Measurements from ENCODE around the gene DTX2. TPM values are rescaled to one million over a fixed set of nuclear protein-coding genes. Genes with fewer than 3 reads are reported as not detected.
"Not testable (repeated sequence)": the region's sequence is repeated elsewhere in the genome, so short reads cannot be mapped to it uniquely, and the experiment has no call there.

Gene DTX2
- total RNA-seq, 2 experiments from 2014 or later = 28.0 to 30.6 TPM

DNA sequence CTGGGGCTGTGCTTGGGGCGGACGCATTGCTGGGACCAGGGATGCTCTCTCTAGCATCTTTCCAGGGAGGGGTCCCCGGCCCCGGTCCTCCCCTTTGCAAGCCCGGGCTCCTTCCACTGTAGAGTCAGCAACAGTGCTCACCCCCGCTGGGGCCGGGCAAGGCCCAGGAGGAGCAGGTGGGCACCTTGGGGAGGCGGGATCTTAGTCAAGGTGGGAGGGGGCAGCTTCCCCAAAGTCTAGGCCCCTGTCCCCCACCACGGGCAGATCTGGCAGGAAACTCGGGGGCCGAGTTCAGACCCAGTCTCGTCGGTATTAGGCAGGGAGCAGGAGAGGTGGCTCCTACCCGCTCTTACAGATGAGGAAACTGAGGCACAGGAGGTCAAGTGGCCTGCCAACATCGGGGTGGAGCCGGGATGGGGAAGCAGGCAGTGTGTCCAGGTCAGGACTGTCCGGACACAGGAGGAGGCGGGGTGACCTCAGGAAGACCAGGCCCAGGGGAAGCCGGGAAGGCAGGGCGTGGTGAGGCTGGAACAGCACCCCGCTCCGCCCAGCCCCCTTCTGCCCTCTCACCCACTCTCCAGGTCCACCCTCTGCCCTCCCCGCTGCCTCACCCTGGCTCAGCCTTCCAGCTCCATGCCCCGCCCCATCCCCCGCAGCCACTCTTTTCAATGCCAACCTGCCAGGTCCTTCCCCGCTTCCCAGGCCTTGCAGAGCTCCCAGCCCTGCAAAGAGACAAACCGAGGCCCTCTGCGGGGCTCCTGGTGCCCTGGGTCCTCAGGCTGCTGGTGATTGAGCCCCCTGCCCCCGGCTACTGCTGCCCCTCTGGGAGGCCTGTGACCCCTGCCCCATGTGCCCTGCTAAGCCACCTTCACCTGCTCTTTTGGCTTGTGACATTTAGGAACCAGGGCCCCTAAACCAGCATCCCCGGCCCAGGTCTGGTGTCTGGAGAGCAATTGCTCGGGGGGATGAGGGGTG lies 50.7 kb downstream of the DTX2 start:
- POLR2A ChIA-PET; H3K27ac Mint-ChIP-seq; H3K27me3 Mint-ChIP-seq (ENCODE audit: low read depth); CTCF ChIA-PET; ATAC-seq; H3K4me1 Mint-ChIP-seq (ENCODE audit: low read depth); H3K36me3 Mint-ChIP-seq (ENCODE audit: low read depth); DNase-seq; H3K4me3 Mint-ChIP-seq; H3K9me3 Mint-ChIP-seq (ENCODE audit: insufficient read depth): not testable (repeated sequence)

DNA sequence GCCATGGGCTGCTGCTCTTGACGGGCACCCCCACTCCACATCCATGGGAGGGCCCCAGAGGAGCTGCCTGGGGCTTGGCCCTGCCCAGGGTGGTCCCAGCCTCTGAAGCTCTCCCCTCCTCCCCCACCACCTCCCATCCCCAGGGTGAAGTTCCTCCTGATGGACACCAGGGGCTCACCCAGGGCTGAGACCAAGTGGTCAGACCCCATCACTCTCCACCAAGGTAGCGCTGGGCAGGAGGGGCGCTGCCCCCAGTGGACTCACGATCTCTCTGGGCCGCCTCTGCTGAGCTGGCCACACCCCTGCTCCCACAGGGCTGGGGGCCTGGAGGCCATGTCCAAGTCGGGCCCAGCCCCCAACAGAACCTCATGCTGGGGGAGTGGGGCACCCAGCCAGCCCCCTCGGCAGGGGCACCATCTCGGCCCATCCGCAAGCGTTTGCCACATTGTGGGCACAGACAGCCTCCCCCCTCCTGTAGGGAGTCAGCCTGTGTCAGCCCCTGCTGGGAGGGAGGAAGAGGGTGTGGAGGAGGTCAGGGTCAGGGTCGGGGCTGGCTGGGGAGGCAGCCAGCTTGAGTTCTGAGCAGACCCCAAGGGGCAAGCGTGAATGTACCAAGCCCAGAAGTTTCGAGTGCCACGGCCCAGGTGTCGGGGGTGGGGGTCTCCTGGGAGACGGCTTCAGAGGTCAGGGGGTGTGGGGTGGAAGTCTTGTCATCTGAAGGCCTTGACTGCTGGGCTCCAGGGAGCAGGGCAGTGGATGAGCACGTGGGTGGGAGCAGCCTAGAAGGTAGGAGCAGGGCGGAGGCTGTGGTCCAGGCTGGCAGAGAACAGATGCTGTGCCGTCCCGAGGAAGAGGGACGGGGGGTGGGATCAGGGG lies 51.7 kb downstream of the DTX2 start:
- H3K27me3 Mint-ChIP-seq (ENCODE audit: low read depth) = no peaks in the 10 kb centered on the region
- no peak overlapping the region for H3K27ac Mint-ChIP-seq
- no peaks in the 10 kb centered on the region for H3K9me3 Mint-ChIP-seq (ENCODE audit: insufficient read depth)
- ChIA-PET CTCF (no interaction called here), POLR2A (no interaction called here)
- no peak overlapping the region for H3K4me3 Mint-ChIP-seq
- ATAC-seq (no peak), DNase-seq (no peak)
- H3K36me3 Mint-ChIP-seq (ENCODE audit: low read depth) = no peaks in the 10 kb centered on the region
- H3K4me1 Mint-ChIP-seq (ENCODE audit: low read depth) = peaks cover 5% of the 10 kb centered on the region

DNA sequence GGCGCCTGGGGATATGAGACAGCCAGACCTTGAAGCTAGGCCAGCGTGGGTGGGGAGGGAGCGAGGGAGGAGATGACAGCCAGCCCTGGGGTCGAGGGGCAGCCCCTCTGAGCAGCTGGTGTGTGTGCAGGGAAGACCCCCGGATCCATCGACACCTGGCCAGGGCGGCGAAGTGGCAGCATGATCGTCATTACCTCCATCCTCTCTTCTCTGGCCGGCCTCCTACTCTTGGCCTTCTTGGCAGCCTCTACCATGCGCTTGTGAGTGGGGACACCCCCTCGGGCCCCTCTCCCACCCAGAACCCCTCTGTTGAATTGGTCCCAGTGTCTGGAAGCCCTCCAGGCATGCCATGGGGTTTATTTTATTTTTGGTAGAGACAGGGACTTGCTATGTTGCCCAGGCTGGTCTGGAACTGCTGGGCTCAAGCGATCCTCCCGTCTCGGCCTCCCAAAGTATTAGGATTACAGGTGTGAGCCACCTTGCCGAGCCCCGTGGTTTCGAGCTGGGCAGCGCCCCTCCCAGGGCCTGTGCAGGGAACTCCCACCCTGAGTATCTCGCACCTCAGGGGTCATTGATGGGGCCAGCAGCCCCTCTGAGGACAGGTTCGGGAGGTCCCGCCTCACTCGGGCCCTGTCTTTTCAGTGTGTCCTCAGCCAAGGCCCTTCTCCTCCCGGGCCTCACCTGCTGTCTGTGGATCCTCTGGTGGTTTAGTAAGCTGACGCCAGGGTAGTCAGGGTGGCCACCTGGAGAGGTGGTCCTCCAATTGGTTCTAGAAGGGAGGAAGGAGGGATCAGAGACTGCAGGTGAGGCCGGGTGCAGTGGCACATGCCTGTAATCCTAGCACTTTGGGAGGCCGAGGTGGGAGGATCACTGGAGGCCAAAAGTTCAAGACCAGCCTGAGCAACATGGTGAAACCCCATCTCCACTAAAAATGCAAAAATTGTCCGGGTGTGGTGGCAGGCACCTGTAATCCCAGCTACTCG lies 52.6 kb downstream of the DTX2 start:
- Mint-ChIP-seq H3K36me3 (ENCODE audit: low read depth) (no peaks in the 10 kb centered on the region), H3K27ac (no peak overlapping the region), H3K27me3 (ENCODE audit: low read depth) (no peaks in the 10 kb centered on the region), H3K4me1 (ENCODE audit: low read depth) (peaks cover 5% of the 10 kb centered on the region), H3K9me3 (ENCODE audit: insufficient read depth) (no peaks in the 10 kb centered on the region), H3K4me3 (no peak overlapping the region)
- no peak for DNase-seq
- ChIA-PET POLR2A (no interaction called here), CTCF (no interaction called here)
- ATAC-seq = no peak

DNA sequence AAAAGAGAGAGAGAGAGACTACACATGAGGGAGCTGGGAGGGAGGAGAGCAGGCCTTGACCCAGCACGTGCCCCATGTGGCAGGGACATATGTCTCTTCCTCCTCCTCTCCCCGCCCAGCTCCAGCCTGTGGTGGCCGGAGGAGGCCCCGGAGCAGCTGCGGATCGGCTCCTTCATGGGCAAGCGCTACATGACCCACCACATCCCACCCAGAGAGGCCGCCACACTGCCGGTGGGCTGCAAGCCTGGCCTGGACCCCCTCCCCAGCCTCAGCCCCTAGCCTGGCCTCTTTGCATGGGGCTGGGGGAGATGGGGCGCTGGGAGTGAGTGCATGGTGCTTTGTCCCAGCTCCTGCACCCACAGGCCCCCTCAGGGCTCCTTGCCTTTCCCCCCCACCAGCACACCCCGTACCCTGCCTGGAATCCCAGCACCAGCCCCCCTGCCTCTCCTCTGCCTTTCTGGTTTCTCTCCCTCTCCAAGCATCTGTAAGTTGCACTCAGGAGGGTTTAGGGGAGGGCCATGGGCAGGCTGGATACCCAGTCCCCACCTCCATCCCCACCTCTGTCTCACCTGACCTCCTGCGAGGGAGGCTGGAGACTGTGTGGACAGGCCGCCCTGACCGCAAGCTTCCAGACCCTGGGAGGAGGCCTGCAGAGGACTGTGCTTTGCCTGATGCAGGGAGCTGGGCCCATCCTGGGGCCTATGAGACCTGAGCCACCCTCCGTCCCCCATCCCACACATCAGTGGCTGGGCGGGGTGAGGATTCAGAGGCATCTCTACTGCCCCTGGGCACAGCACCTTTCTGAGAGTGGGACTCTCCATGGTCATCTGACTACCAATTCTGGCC lies 53.6 kb downstream of the DTX2 start:
- ATAC-seq (no peak), DNase-seq (no peak)
- Mint-ChIP-seq H3K9me3 (ENCODE audit: insufficient read depth) (no peaks in the 10 kb centered on the region), H3K27me3 (ENCODE audit: low read depth) (no peaks in the 10 kb centered on the region), H3K36me3 (ENCODE audit: low read depth) (no peaks in the 10 kb centered on the region), H3K4me1 (ENCODE audit: low read depth) (no peaks in the 10 kb centered on the region), H3K4me3 (no peak overlapping the region), H3K27ac (no peak overlapping the region)
- ChIA-PET CTCF (no interaction called here), POLR2A (no interaction called here)

DNA sequence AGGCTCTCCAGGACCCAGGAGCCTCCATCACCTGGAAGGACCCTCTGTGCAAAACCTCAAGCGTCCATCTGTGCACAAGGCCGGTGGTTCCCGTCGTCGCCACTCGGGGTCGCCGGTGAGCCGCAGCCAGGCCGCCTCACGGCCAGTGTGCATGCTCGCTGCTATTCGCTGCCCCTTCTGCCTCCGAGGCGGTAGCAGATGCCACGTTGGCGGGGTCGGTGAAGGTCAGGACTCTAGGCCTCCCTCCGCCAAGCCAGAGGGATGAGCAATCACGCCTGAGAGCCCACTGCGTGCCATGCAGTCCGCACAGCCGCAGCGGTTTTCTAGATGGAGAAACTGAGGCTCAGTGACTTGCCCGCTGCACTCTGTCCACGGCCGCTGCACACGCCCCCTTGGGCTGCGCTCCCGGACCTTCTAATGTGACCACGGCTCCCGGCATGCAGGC lies 54.5 kb downstream of the DTX2 start:
- Mint-ChIP-seq H3K9me3 (ENCODE audit: insufficient read depth) (no peaks in the 10 kb centered on the region), H3K4me3 (no peak overlapping the region), H3K36me3 (ENCODE audit: low read depth) (no peaks in the 10 kb centered on the region), H3K27me3 (ENCODE audit: low read depth) (no peaks in the 10 kb centered on the region), H3K4me1 (ENCODE audit: low read depth) (no peaks in the 10 kb centered on the region), H3K27ac (no peak overlapping the region)
- ChIA-PET POLR2A (no interaction called here), CTCF (no interaction called here)
- ATAC-seq (peak; percentile 73), DNase-seq (peak; percentile 59)

DNA sequence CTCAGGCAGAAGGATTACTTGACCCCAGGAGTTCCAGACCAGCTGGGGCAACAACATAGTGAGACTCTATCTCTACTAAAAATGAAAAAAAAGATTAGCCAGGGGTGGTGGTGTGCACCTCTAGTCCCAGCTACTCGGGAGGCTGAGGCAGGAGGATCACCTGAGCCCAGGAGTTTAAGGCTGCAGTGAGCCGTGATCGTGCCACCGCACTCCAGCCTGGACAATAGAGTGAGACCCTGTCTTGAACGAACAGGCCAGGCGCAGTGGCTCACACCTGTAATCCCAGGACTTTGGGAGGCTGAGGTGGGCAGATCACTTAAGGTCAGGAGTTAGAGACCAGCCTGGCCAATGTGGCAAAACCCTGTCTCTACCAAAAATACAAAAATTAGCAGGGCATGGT lies 55.4 kb downstream of the DTX2 start:
- H3K9me3 Mint-ChIP-seq (ENCODE audit: insufficient read depth); CTCF ChIA-PET: not testable (repeated sequence)

DNA sequence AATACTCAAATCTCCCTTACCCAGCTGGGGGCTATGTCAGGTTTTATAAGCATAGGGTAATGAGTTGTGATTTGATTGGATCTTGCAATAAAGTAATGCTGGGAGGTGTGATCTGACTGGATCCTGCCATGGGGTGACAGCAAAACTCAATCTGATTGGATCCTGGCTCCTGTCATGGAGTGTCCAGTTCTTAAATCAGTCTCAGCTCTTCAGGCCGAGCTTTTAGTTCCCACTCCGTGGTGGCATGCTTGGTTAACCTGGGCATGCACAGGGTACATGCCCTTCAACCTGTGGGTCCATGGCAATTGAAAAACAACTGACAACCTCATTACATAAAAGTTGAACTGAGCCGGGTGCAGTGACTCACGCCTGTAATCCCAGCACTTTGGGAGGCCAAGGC lies 64.7 kb downstream of the DTX2 start:
- H3K9me3 Mint-ChIP-seq (ENCODE audit: insufficient read depth); H3K27me3 Mint-ChIP-seq (ENCODE audit: low read depth); ATAC-seq; H3K27ac Mint-ChIP-seq; CTCF ChIA-PET; H3K36me3 Mint-ChIP-seq (ENCODE audit: low read depth); H3K4me3 Mint-ChIP-seq; DNase-seq; POLR2A ChIA-PET; H3K4me1 Mint-ChIP-seq (ENCODE audit: low read depth): not testable (repeated sequence)

More for the DNA sequence above, 55.4 kb downstream of the DTX2 start:
- DNase-seq; H3K36me3 Mint-ChIP-seq (ENCODE audit: low read depth); POLR2A ChIA-PET; H3K27ac Mint-ChIP-seq; H3K27me3 Mint-ChIP-seq (ENCODE audit: low read depth); H3K4me1 Mint-ChIP-seq (ENCODE audit: low read depth); ATAC-seq; H3K4me3 Mint-ChIP-seq: not testable (repeated sequence)

DNA sequence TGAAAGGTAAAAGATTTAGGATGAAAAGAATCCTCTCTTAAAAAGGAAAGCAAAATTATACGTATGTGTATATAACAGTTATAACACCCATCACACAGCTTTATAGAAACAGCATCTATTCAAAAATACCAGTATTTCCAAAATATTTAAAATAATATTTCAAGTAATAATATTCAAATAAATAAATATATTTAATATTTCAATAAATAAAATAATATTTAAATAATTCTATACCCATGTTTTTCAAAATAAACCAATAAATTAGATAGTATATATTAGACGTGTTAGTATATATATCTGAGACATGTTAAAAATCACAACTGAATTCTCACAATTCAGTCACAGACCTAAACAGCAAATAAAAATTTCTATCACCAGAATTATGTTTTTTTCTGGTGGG lies 70.1 kb downstream of the DTX2 start:
- DNase-seq; H3K36me3 Mint-ChIP-seq (ENCODE audit: low read depth); H3K4me1 Mint-ChIP-seq (ENCODE audit: low read depth); H3K27ac Mint-ChIP-seq; H3K4me3 Mint-ChIP-seq; CTCF ChIA-PET; H3K27me3 Mint-ChIP-seq (ENCODE audit: low read depth); POLR2A ChIA-PET; H3K9me3 Mint-ChIP-seq (ENCODE audit: insufficient read depth); ATAC-seq: not testable (repeated sequence)

DNA sequence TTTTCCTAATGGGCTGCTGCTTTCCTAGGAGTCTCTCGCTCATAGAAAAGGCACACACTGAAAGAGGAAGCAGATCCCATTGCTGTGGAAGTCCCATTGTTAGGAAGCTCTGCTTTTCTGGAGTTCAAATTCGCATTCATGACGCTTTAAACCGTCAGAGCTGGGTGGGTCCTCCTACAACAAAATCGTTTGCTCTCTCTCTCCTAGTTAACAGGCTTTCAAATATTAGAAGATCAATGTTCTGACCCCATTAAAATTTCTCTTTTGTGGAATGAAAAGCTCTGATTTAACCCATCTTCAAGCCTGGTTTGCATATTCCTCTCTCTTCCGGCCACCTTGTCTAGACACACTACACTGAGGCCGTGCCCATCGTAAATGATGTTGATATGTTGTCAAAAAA lies 81.7 kb downstream of the DTX2 start, which contains the start of gene SPDYE16:
SPDYE16 (minus strand) TSS at position 101 of the 400 bp plus-strand sequence. CDS start 1,838 bp downstream, outside the sequence.
- CTCF ChIA-PET; H3K27me3 Mint-ChIP-seq (ENCODE audit: low read depth); H3K36me3 Mint-ChIP-seq (ENCODE audit: low read depth); POLR2A ChIA-PET; DNase-seq; H3K9me3 Mint-ChIP-seq (ENCODE audit: insufficient read depth); ATAC-seq; H3K4me3 Mint-ChIP-seq; H3K4me1 Mint-ChIP-seq (ENCODE audit: low read depth); H3K27ac Mint-ChIP-seq: not testable (repeated sequence)

DNA sequence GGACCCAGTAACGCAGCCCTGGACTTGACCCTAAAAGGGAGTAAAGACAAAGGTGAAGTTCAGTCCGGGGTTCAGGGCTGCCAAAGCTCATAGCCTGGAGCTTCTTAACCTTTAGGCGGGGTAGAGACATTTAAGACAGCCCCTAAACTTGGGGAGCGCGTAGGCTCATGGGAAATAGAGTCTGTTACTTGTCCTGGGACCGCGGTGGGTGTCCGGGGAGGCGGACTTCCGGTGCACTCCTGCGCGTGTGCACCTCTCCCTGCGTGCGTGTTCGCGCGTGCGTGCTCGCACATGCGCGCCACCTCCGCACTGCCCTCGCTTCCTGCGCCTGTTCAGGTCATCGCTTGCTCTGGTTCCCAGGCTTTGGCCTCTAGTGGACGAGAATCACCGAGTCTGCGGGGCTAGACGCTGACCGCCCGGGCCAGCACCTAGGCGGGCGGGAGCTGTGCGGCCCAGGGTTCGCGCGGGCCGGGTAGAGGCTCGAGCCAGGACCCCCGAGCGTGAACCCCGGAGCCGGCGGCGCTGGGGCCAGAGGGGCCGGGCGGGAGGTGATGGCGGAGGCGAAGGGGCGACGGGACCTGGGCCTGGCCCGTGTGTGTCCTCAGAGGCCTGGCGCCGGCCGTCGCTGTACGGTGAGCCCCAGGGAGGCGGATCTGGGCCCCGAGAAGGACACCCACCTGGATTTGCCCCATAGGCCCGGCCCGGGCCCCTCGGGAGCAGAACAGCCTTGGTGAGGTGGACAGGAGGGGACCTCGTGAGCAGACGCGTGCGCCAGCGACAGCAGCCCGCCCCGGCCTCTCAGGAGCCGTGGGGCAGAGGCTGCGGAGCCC lies 87.7 kb downstream of the DTX2 start:
- H3K27me3 Mint-ChIP-seq (ENCODE audit: low read depth); H3K9me3 Mint-ChIP-seq (ENCODE audit: insufficient read depth); POLR2A ChIA-PET; CTCF ChIA-PET: not testable (repeated sequence)
- Mint-ChIP-seq H3K4me1 (ENCODE audit: low read depth) (peaks cover 18% of the 10 kb centered on the region), H3K36me3 (ENCODE audit: low read depth) (peaks cover 12% of the 10 kb centered on the region), H3K4me3 (peak overlapping the region; percentile 91), H3K27ac (peak overlapping the region; percentile 91)
- ATAC-seq (peak; percentile 100), DNase-seq (peak; percentile 92)
